ENCODE measurements around the gene PROC.

GRCh38 chr2:127453392-127454171 is 35.4 kb downstream of the PROC start:
- TF ChIP-seq, protein P1, sequence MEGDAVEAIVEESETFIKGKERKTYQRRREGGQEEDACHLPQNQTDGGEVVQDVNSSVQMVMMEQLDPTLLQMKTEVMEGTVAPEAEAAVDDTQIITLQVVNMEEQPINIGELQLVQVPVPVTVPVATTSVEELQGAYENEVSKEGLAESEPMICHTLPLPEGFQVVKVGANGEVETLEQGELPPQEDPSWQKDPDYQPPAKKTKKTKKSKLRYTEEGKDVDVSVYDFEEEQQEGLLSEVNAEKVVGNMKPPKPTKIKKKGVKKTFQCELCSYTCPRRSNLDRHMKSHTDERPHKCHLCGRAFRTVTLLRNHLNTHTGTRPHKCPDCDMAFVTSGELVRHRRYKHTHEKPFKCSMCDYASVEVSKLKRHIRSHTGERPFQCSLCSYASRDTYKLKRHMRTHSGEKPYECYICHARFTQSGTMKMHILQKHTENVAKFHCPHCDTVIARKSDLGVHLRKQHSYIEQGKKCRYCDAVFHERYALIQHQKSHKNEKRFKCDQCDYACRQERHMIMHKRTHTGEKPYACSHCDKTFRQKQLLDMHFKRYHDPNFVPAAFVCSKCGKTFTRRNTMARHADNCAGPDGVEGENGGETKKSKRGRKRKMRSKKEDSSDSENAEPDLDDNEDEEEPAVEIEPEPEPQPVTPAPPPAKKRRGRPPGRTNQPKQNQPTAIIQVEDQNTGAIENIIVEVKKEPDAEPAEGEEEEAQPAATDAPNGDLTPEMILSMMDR (tag by site-specific recombination; IDR thresholded peaks at IDR 0.05) = peak; percentile 80
- TF ChIP-seq ZNF692 (tag by site-specific recombination; IDR thresholded peaks at IDR 0.05) (no peak), ZNF792 (tag by site-specific recombination; IDR thresholded peaks at IDR 0.05) (no peak), YY1 (tag by site-specific recombination; IDR thresholded peaks at IDR 0.05) (no peak), ZNF202 (tag by site-specific recombination; IDR thresholded peaks at IDR 0.05; ENCODE audit: borderline replicate concordance) (no peak), BCL11A (tag by site-specific recombination; IDR thresholded peaks at IDR 0.05; ENCODE audit: low read depth) (no peak), KLF16 (tag by site-specific recombination; IDR thresholded peaks at IDR 0.05) (no peak), ZNF18 (tag by site-specific recombination; IDR thresholded peaks at IDR 0.05) (no peak)
- TF ChIP-seq, protein P2, sequence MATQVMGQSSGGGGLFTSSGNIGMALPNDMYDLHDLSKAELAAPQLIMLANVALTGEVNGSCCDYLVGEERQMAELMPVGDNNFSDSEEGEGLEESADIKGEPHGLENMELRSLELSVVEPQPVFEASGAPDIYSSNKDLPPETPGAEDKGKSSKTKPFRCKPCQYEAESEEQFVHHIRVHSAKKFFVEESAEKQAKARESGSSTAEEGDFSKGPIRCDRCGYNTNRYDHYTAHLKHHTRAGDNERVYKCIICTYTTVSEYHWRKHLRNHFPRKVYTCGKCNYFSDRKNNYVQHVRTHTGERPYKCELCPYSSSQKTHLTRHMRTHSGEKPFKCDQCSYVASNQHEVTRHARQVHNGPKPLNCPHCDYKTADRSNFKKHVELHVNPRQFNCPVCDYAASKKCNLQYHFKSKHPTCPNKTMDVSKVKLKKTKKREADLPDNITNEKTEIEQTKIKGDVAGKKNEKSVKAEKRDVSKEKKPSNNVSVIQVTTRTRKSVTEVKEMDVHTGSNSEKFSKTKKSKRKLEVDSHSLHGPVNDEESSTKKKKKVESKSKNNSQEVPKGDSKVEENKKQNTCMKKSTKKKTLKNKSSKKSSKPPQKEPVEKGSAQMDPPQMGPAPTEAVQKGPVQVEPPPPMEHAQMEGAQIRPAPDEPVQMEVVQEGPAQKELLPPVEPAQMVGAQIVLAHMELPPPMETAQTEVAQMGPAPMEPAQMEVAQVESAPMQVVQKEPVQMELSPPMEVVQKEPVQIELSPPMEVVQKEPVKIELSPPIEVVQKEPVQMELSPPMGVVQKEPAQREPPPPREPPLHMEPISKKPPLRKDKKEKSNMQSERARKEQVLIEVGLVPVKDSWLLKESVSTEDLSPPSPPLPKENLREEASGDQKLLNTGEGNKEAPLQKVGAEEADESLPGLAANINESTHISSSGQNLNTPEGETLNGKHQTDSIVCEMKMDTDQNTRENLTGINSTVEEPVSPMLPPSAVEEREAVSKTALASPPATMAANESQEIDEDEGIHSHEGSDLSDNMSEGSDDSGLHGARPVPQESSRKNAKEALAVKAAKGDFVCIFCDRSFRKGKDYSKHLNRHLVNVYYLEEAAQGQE (tag by site-specific recombination; IDR thresholded peaks at IDR 0.05) = no peak
- TF ChIP-seq, protein P3, sequence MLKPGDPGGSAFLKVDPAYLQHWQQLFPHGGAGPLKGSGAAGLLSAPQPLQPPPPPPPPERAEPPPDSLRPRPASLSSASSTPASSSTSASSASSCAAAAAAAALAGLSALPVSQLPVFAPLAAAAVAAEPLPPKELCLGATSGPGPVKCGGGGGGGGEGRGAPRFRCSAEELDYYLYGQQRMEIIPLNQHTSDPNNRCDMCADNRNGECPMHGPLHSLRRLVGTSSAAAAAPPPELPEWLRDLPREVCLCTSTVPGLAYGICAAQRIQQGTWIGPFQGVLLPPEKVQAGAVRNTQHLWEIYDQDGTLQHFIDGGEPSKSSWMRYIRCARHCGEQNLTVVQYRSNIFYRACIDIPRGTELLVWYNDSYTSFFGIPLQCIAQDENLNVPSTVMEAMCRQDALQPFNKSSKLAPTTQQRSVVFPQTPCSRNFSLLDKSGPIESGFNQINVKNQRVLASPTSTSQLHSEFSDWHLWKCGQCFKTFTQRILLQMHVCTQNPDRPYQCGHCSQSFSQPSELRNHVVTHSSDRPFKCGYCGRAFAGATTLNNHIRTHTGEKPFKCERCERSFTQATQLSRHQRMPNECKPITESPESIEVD (tag by site-specific recombination; IDR thresholded peaks at IDR 0.05) = no peak

All from HEK293 (cell line).